GM12864 (cell line): ENCODE results near the gene C6orf52.
"Not testable (repeated sequence)": the region's sequence is repeated elsewhere in the genome, so short reads cannot be mapped to it uniquely, and the experiment has no call there.

ENCODE experiments used
- DNase-seq: peaks from one replicate; pipeline ENCODE4 v3.0.0-alpha.2; 2011; ENCODE audit warnings: low read depth
- H3K4me3 ChIP-seq: 2 replicates; pipeline ENCODE4 v1.5.1; 2011; ENCODE audit warnings: mild to moderate bottlenecking, low read depth, low read length, control low read depth
- CTCF ChIP-seq: IDR thresholded peaks from 2 replicates; pipeline ENCODE4 v1.5.1; 2011; ENCODE audit warnings: low read depth, mild to moderate bottlenecking, moderate library complexity, low read length, control low read depth, inconsistent platforms; ENCODE audit errors: missing control alignments

C6orf52 gene

GRCh38 chr6:10662742-10663141 is 31.7 kb downstream of the C6orf52 start:
- TF ChIP-seq CTCF: no peak
- no peak overlapping the region for H3K4me3 ChIP-seq
- no peak for DNase-seq

- no peak for TF ChIP-seq CTCF
- DNase-seq: no peak
Measured at GRCh38 chr6:10662207-10662606, 32.2 kb downstream of the C6orf52 start.

GRCh38 chr6:10660431-10661191 is 33.8 kb downstream of the C6orf52 start:
- H3K4me3 ChIP-seq, DNase-seq: not testable (repeated sequence)

More at GRCh38 chr6:10662207-10662606, 32.2 kb downstream of the C6orf52 start:
- H3K4me3 ChIP-seq: no peak overlapping the region

GRCh38 chr6:10659699-10660348 is 34.6 kb downstream of the C6orf52 start:
- no peak for TF ChIP-seq CTCF
- DNase-seq: no peak
- no peak overlapping the region for H3K4me3 ChIP-seq

GRCh38 chr6:10658910-10659698 is 35.3 kb downstream of the C6orf52 start:
- no peak for DNase-seq
- no peak for TF ChIP-seq CTCF
- H3K4me3 ChIP-seq: no peak overlapping the region

GRCh38 chr6:10655508-10656055 is 38.8 kb downstream of the C6orf52 start:
- DNase-seq: no peak
- TF ChIP-seq CTCF: no peak
- no peak overlapping the region for H3K4me3 ChIP-seq

GRCh38 chr6:10644225-10644624 is 50.2 kb downstream of the C6orf52 start:
- DNase-seq: no peak
- TF ChIP-seq CTCF: no peak
- no peak overlapping the region for H3K4me3 ChIP-seq
